Testis (tissue), 2 donors: Measurements from ENCODE around the gene CCNJL.

ENCODE experiments used
- CTCF ChIP-seq, 3 experiments: fragments of 450-650 bp in 2 of 3; fragments of 200-600 bp in 1 of 3; sonication (generic) in 1 of 3; IDR thresholded peaks; one replicate each; pipeline ENCODE4 v1.5.1; 2016 to 2019; ENCODE audit warnings: antibody characterized with exemption in 3 of 3, mild to moderate bottlenecking in 2 of 3, moderate library complexity in 1 of 3
- POLR2A ChIP-seq: fragments of 450-650 bp; IDR thresholded peaks from one replicate; pipeline ENCODE4 v1.6.1; 2017; ENCODE audit warnings: antibody characterized with exemption, mild to moderate bottlenecking, moderate library complexity

- no peak for TF ChIP-seq POLR2A
- no peak for TF ChIP-seq CTCF (IDR thresholded peaks at IDR 0.05)
Measured at GRCh38 chr5:160233215-160233614, 79.1 kb downstream of the CCNJL start.
